ENCODE measurements around the gene KLF16.

GRCh38 chr19:1861599-1862031 is 1.8 kb downstream of the KLF16 start:
- no peak for TF ChIP-seq CTCF (IDR thresholded peaks at IDR 0.05)
- no peak for TF ChIP-seq POLR2A (IDR thresholded peaks at IDR 0.05)

Measured in testis (tissue), 2 donors.